Measurements from ENCODE around the gene IPO4.

The IPO4 gene

DNA sequence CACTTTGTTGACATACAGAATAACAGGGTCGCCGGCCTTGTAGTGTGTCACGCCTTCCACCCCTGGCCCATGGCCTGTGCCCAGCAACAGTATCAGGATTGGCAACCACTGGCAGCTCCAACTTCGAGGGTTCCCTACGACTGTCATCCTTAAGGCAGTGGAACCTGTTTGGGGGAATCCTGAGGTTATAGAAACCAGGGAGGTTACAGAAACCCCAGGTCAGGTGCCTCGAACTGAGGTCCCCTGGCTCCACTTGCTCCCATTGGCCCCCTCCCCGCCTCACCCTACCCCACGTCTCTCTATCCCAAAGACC is 6.2 kb upstream of the IPO4 start:
- DNase-seq (ENCODE audit: low read depth): no peak

GRCh38 chr14:24194186-24194872 is 5.7 kb upstream of the IPO4 start:
- no peak for DNase-seq (ENCODE audit: low read depth)

DNA sequence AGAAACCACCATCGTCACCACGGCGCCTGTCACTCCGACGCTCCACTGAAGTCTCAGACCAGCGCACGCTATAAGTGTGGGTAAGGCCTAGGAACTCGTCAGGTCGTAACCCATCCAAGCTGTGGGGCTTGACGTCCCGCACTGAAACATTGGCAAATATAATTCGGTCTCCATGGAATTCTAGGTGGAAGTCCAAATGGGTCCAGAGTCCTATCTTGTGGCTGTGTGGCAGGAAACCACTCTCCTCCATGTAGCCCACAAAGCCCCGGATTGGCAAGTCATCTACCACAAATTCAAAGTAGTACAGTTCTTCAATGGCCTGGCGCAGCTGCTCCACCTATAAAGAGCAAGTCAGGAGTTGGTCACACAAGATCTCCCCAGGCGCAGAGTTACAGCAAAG is 4.3 kb upstream of the IPO4 start:
- no peak for DNase-seq (ENCODE audit: low read depth)

- no peak for DNase-seq (ENCODE audit: low read depth)
These were observed 1.8 kb upstream of the IPO4 start for GRCh38 chr14:24190416-24190815.

- no peak for DNase-seq (ENCODE audit: low read depth)
These were observed 844 bp upstream of the IPO4 start for GRCh38 chr14:24189460-24189859.

DNA sequence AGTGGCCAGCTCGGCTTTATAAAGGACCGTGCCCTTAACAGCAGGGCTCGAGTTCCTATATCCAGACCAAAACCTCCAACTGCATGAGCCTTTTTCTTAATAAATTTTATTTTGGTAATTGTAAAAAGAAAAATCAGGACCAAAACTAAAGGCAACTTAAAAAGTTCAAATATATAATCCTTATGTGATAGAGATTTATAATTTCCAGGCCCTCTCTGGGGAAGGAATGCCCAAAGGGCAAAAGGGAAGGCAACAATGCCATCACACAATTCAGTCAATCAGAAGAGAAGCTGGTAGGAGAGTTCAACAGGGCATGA is 401 bp upstream of the IPO4 start:
- no peak for DNase-seq (ENCODE audit: low read depth)

GRCh38 chr14:24187539-24187915 is 1.1 kb downstream of the IPO4 start:
- no peak for DNase-seq (ENCODE audit: low read depth)

DNA sequence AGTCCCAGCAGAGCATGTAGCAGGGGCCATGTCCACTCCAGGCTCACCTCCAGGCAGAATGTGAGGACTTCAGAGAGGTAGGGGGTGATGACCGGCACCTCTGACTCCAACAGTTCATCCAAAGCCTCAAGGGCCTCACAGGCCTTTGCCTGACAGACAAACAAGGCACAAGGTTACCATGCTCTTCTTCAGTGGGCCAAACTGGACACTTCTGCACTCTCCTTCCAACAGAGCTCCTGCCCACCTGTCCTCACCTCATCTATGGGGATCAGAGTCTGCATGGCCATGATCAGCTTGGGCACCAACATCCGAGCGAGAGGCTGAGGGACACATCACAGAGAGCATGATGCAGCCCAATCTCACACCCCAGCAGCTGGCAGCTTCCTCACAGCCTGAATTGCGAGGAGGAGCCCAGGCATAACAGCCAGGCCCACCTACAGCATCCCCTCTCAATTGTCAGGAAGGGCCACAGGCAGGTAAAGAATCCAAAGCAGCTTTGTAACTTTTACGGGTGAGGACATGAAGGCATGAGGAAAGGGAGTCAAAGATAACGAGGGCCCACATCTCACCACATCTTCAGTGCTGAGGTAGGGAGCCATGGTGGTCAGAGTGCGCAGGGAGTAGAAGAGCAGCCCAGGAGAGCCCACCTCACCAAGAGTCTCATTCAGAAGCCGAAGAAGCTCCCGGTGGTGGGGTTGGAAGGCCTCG is 1.6 kb downstream of the IPO4 start:
- no peak for DNase-seq (ENCODE audit: low read depth)

DNA sequence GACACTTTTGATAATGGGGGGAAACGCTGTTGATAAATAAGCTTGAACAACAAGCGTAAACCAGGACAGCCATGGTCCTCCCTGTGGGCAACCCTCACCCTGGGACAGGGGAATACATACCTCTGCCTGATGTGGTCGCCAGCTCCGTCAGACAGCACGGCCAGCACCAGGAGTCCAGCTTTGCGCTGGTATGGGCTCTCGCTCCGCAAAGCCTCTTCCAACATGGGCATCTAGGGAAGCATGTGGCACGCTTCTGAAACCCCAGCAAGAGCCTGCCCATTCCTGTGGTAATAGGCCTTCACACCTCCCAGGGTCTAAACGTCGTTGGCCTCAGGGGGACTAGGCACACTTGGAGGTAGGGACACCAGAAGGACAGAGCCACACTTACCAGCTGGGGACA is 2.9 kb downstream of the IPO4 start:
- DNase-seq (ENCODE audit: low read depth): no peak

- DNase-seq (ENCODE audit: low read depth): no peak
These were observed 3.6 kb downstream of the IPO4 start for GRCh38 chr14:24185026-24185425.

GRCh38 chr14:24184104-24184970 is 4.3 kb downstream of the IPO4 start:
- DNase-seq (ENCODE audit: low read depth): no peak

GRCh38 chr14:24183014-24183481 is 5.6 kb downstream of the IPO4 start:
- DNase-seq (ENCODE audit: low read depth): no peak

DNA sequence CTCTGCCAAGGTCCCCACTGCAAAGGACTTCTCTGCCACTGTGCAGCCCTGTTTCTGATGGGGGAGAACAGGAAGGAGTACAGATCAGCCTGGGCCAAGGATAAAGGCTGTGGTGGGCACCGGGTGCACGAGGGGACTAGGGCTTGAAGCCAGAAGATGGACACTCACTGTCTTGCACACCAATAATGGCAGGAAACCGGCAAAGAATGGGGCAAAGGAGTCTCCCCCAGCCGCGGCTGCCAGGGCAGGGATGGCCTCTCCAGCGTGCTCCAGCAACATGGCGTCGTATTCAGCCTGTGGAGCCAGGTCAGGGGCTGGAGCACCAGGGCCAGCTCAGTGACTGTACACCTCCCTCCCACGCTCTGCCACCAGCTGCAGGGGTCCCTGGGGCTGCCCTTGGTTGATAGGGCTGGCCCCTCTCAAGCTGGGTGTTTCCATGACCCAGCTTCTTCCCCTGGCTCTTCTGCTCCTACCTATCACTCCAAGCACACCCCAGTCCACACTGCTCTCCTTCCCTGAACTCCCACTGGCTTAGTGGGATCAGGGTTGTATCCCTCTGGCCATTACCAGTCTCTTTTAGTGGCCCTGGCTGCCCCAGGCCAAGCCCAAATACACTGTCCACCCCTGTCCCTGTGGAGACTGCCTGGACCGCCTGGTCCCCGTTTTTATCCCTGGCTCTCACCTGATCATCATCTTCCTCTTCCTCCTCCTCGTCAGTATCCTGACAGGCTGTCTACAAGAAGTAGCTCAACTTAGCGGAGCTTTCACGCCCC is 6.3 kb downstream of the IPO4 start:
- DNase-seq (ENCODE audit: low read depth): no peak

DNA sequence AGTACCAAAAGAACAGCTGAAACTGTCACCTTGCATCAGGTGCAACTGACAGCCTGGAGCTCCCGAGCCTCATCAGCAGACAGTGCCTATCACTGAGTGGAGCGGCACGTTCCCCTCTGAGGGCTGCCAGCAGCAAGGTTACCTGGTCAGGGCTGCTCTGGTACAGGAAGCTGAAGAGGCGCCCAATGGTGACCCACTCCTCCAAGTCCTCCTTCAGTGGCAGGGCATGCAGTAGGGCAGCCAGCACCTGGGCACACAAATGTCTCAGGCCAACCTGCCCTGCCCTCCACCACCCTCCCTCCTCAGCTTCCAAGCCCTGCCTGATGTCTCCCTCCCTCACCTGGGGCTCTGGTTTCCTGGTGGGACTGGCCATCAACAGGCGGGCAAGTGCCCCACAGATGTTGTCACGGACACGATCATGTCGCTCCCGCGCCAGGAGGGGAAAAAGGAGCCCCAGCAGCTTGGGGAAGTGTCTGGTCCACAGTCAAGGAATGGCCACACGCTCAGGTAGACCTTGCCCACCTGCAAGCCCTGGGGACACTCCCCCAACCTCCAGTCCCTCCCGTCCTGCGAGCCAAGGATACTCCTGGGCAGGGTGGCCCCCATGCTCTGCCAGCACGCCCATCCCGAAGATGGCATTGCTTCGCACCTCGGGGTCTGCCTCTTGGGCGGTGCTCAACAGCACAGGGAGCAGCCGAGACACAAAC is 7.1 kb downstream of the IPO4 start:
- DNase-seq (ENCODE audit: low read depth): no peak

GRCh38 chr14:24179961-24180796 is 8.4 kb downstream of the IPO4 start:
- no peak for DNase-seq (ENCODE audit: low read depth)

- DNase-seq (ENCODE audit: low read depth): no peak
These were observed 9.2 kb downstream of the IPO4 start for GRCh38 chr14:24179294-24179960.

DNA sequence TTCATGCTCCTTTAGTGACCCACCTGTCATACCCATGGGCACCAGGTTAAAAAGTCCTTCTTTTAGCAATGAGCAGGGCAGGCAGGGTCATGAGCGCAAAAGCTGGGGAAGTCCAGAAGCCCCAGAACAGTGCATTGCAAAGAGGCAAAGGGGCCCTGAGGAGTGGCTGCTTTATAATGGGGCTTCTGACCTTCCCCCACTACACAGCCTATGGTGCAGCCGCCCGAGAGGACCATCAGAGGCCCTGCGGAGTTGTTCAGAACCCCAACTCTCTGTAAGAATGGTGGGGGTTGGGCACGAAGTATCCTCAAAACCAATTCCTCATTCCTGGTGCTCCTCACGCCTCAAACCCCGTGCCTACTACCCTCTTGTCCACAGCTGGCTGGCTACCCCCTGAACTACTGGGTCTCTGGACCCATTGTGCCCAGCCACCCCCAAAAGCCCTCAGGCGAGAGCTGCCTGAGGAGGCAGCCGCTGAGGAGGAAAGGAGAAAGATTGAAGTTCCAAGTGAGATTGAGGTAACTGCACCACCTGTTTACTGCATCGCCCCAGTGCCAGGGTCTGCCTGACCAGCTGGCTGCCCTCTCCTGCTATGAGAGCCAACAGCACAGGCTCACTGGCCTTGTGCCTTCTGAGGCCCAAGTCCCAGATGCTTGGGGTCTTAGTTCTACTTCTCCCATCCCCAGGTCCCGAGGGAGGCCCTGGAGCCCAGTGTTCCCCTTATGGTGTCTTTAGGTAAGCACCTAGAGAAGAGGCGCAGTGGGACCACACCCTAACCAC is 10.0 kb downstream of the IPO4 start:
- DNase-seq (ENCODE audit: low read depth): no peak

GRCh38 chr14:24177891-24178290 is 10.7 kb downstream of the IPO4 start:
- DNase-seq (ENCODE audit: low read depth): no peak

DNA sequence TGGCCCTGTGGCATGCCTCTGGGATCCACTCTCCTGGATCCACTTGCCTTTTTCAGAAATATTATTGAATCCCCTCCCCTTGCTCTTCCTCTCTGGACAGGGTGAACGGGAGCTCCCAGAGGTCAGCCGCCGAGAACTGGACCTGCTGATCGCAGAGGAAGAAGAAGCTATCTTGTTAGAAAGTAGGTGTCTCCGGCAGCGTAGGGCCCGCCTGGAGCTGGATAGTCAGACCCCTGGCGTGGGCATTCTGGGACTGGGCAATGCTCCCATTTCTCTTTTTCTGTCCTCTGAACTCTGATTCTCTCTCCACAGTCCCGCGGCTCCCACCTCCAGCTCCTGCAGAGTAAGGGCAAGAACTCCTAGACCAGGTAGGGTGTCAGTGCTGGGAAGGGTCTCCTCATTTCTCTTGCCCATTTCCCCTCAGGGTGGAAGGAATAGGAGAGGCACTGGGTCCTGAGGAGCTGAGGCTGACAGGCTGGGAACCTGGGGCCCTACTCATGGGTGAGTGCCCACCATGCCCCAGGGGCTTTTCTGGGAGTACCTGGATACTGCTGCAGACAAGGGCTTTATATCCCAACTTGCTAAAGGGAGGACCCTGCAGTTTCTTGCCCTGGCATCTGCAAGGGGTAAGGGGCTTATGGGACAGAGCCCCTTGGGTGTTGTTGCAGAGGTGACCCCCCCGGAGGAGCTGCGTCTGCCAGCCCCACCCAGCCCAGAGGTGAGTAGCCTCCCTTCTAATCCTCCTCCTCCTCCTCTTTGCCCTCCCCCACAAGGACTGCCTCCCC is 11.4 kb downstream of the IPO4 start:
- no peak for DNase-seq (ENCODE audit: low read depth)

Measured in stimulated activated CD8-positive, alpha-beta memory T cell treated with anti-CD3 and anti-CD28 coated beads, Interleukin-12 subunit alpha, Interleukin-12 subunit beta, amount 100 ng/mL, for 1 hour (primary cell).